K562 (cell line): ENCODE data around the gene PCBP4. TPM values are rescaled to one million over a fixed set of nuclear protein-coding genes. Genes with fewer than 3 reads are reported as not detected.

Experiments used
- ETS2 ChIP-seq: IDR thresholded peaks from 2 replicates; pipeline ENCODE4 v1.6.1; 2016; ENCODE audit warnings: borderline replicate concordance, missing genetic modification characterization, mild to moderate bottlenecking, moderate library complexity, missing compliant biosample characterization; ENCODE audit not compliant: poor library complexity, severe bottlenecking
- HMG20B ChIP-seq: fragments of 250-450 bp; sonication (Bioruptor Pico); IDR thresholded peaks from 2 replicates; pipeline ENCODE4 v1.5.0; 2021; ENCODE audit warnings: mild to moderate bottlenecking
- MXI1 ChIP-seq: IDR thresholded peaks from 2 replicates; pipeline ENCODE4 v1.6.1; 2011; ENCODE audit warnings: low read depth, mild to moderate bottlenecking, improper control_type of control experiment, low read length
- RB1 ChIP-seq: fragments of 450-650 bp; IDR thresholded peaks from 2 replicates; pipeline ENCODE4 v1.6.1; 2017; ENCODE audit warnings: low read depth, mild to moderate bottlenecking
- SREBF2 ChIP-seq: sonication (generic); formaldehyde crosslinking; IDR thresholded peaks from 2 replicates; pipeline ENCODE4 v1.4.0; 2020; ENCODE audit warnings: mild to moderate bottlenecking, missing genetic modification reagents
- ZNF507 ChIP-seq: conservative IDR thresholded peaks from 2 replicates; pipeline ENCODE4 v1.6.1; 2017; ENCODE audit warnings: missing genetic modification characterization, missing compliant biosample characterization
- ZNF561 ChIP-seq: fragments of 450-650 bp; formaldehyde crosslinking; conservative IDR thresholded peaks from 2 replicates; pipeline ENCODE4 v1.4.0; 2020; ENCODE audit warnings: mild to moderate bottlenecking, moderate library complexity
- ZNF584 ChIP-seq: fragments of 200-800 bp; sonication (Bioruptor generic); IDR thresholded peaks from 2 replicates; pipeline ENCODE4 v1.6.1; 2016; ENCODE audit warnings: low read depth, mild to moderate bottlenecking, missing genetic modification characterization, missing compliant biosample characterization
- polyA plus RNA-seq, 8 experiments: library from polyadenylated mRNA; depleted of rRNA in 4 of 8; stranded (reverse) in 5 of 8; unstranded in 3 of 8; fragments of >200 nt; fragmentation: Nextera tagmentation in 2 of 8; fragmentation: Illumina TruSeq in 1 of 8; extraction: Ambion mirVana in 2 of 8; extraction: Trizol in 1 of 8; gene quantifications; 2 replicates each; pipeline versions ENCODE4 v1.2.1 to v1.2.3, GENCODE V29; 2011 to 2014; ENCODE audit warnings: inconsistent platforms in 1 of 8, missing spikeins in 1 of 8
- total RNA-seq, 7 experiments: library from RNA; depleted of rRNA in 6 of 7; stranded (reverse); fragments of >200 nt in 6 of 7; fragmentation: Illumina TruSeq in 2 of 7; extraction: Trizol in 2 of 7; gene quantifications; 2 replicates each; pipeline versions ENCODE4 v1.2.1 to v1.2.3, GENCODE V29; 2011 to 2021; ENCODE audit warnings: low replicate concordance in 1 of 7
- TF ChIP-seq, protein P1 (sequence below): sonication (generic); formaldehyde crosslinking; IDR thresholded peaks from 2 replicates; pipeline ENCODE4 v1.8.1; 2023; ENCODE audit warnings: mild to moderate bottlenecking, missing genetic modification reagents
- TF ChIP-seq, protein P2 (sequence below), 3 experiments: IDR thresholded peaks in 2 of 3; conservative IDR thresholded peaks in 1 of 3; 2 replicates each; pipeline ENCODE4 v1.5.1; 2011 to 2012; ENCODE audit warnings: low read length in 3 of 3, mild to moderate bottlenecking in 3 of 3, control low read depth in 2 of 3, improper control_type of control experiment in 1 of 3, inconsistent platforms in 1 of 3, low read depth in 1 of 3, mixed read lengths in 1 of 3, moderate library complexity in 1 of 3; ENCODE audit not compliant: insufficient read depth in 2 of 3

PCBP4 gene
- total and polyA plus RNA-seq, 9 of the 15 experiments (the other 6 are each of a cell fraction or from before 2014, with no cell fraction given) = 0.06 to 5.8 (median 2.6) TPM

DNA sequence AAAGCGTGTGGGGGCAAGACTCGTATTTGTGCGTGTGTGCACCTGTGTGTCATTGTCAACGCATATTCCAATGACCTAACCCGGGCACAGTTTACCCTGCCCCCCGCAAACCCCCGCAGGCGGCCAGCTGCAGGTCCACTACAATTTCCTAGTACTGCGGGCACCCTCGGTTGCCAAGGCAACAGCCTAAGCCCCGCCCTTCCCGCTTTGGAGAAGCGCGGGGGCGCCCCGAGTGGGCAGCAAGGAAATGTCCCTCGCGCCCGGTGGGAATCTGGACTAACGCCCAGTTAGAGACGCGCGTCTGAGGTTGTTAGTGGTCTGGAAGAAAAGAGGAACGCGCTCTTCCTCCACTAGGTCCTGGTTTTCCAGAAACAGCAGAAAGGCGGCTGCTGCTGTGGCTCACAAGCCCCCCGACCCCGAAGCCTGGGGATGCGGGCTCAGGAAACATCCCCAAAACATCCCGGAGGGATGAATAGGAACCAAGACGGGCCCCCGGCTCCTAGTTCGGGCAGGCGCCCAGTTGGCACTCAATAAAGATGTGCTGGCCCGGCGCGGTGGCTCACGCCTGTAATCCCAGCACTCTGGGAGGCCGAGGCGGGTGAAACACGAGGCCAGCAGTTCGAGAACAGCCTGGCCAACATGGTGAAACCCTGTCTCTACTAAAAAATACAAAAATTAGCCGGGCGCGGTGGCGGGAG lies 8.7 kb upstream of the PCBP4 start (continued):
- TF ChIP-seq, protein P1, sequence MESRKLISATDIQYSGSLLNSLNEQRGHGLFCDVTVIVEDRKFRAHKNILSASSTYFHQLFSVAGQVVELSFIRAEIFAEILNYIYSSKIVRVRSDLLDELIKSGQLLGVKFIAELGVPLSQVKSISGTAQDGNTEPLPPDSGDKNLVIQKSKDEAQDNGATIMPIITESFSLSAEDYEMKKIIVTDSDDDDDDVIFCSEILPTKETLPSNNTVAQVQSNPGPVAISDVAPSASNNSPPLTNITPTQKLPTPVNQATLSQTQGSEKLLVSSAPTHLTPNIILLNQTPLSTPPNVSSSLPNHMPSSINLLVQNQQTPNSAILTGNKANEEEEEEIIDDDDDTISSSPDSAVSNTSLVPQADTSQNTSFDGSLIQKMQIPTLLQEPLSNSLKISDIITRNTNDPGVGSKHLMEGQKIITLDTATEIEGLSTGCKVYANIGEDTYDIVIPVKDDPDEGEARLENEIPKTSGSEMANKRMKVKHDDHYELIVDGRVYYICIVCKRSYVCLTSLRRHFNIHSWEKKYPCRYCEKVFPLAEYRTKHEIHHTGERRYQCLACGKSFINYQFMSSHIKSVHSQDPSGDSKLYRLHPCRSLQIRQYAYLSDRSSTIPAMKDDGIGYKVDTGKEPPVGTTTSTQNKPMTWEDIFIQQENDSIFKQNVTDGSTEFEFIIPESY = peak; percentile 81; the same call in 1 of the 2 replicates
- 0 out of 2 replicates have a peak, but pooled peaks have one; percentile 13 for TF ChIP-seq RB1
- no peak for TF ChIP-seq SREBF2 (CRISPR knock-in tag)
- TF ChIP-seq ZNF584 (CRISPR knock-in tag) = no peak
- TF ChIP-seq HMG20B = no peak
- no peak for TF ChIP-seq ETS2 (tag)
- no peak for TF ChIP-seq ZNF507 (tag)
- no peak for TF ChIP-seq ZNF561 (CRISPR knock-in tag)
- TF ChIP-seq, protein P2, sequence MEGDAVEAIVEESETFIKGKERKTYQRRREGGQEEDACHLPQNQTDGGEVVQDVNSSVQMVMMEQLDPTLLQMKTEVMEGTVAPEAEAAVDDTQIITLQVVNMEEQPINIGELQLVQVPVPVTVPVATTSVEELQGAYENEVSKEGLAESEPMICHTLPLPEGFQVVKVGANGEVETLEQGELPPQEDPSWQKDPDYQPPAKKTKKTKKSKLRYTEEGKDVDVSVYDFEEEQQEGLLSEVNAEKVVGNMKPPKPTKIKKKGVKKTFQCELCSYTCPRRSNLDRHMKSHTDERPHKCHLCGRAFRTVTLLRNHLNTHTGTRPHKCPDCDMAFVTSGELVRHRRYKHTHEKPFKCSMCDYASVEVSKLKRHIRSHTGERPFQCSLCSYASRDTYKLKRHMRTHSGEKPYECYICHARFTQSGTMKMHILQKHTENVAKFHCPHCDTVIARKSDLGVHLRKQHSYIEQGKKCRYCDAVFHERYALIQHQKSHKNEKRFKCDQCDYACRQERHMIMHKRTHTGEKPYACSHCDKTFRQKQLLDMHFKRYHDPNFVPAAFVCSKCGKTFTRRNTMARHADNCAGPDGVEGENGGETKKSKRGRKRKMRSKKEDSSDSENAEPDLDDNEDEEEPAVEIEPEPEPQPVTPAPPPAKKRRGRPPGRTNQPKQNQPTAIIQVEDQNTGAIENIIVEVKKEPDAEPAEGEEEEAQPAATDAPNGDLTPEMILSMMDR (IDR thresholded peaks at IDR 0.05 in 2 of 3, conservative IDR thresholded peaks at IDR 0.05 in 1 of 3; ENCODE audit: insufficient read depth in 2 of 3, low read depth in 1 of 3, low read length in 3 of 3) = peak; percentile 20 to 38 (median 33); a peak in 4 of 6 replicates
- 0 out of 2 replicates have a peak, but pooled peaks have one; percentile 24 for TF ChIP-seq MXI1
